GM12892 (cell line): ENCODE measurements around the gene APOBR.

Source experiments
- POLR2A ChIP-seq: IDR thresholded peaks from 2 replicates; pipeline ENCODE4 v1.6.1; 2011; ENCODE audit warnings: low read depth, low read length, control low read depth
- POLR2AphosphoS5 ChIP-seq: IDR thresholded peaks from 2 replicates; pipeline ENCODE4 v1.6.1; 2011; ENCODE audit warnings: low read depth, low read length, control low read depth

DNA sequence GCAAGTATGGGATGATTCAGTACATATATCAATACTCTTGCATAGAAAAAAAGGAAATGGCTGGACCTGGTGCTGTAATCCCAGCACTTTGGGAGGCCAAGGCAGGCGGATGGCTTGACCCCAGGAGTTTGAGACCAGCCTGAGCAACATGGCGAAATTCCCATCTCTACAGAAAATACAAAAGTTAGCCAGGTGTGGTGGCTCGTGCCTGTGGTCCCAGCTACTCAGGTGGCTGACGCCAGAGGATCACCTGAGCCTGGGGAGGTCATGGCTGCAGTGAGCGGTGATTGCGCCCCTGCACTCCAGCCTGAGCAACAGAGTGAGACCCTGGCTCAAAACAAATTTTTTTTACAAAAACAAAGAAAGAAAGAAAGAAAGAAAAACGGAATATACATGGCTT, 52.2 kb downstream of the APOBR start:
- TF ChIP-seq POLR2A: no peak
- no peak for TF ChIP-seq POLR2AphosphoS5
